Measurements from ENCODE around the gene RIPPLY3.
"Not testable (repeated sequence)": the region's sequence is repeated elsewhere in the genome, so short reads cannot be mapped to it uniquely, and the experiment has no call there.

DNA sequence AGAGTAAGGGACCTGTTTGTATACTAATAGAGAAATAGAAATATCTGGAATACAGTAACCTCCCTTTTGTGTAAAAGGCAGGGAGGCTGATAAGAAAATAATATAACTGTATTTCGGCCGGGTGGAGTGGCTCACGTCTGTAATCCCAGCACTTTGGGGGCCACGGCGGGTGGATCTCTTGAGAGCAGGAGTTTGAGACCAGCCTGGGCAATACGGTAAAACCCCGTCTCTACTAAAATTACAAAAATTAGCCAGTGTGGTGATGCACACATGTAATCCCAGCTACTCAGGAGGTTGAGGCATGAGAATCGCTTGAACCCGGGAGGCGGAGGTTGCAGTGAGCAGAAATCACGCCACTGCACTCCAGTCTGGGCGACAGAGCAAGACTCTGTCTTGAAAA lies 11.2 kb upstream of the RIPPLY3 start:
- TF ChIP-seq POLR2A (IDR thresholded peaks at IDR 0.05; ENCODE audit: low read depth): not testable (repeated sequence)
- TF ChIP-seq, protein P1, sequence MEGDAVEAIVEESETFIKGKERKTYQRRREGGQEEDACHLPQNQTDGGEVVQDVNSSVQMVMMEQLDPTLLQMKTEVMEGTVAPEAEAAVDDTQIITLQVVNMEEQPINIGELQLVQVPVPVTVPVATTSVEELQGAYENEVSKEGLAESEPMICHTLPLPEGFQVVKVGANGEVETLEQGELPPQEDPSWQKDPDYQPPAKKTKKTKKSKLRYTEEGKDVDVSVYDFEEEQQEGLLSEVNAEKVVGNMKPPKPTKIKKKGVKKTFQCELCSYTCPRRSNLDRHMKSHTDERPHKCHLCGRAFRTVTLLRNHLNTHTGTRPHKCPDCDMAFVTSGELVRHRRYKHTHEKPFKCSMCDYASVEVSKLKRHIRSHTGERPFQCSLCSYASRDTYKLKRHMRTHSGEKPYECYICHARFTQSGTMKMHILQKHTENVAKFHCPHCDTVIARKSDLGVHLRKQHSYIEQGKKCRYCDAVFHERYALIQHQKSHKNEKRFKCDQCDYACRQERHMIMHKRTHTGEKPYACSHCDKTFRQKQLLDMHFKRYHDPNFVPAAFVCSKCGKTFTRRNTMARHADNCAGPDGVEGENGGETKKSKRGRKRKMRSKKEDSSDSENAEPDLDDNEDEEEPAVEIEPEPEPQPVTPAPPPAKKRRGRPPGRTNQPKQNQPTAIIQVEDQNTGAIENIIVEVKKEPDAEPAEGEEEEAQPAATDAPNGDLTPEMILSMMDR (IDR thresholded peaks at IDR 0.05): not testable (repeated sequence)

All from esophagus muscularis mucosa (tissue), 3 donors.